Mesenchymal stem cell (in vitro differentiated cells and primary cell): ENCODE measurements around the gene BTBD7.

Experiments used
- DNase-seq: peaks from one replicate; pipeline ENCODE4 v3.0.0-alpha.2; 2013
- H2AFZ ChIP-seq: one replicate; pipeline ENCODE4 v1.6.1; 2013; ENCODE audit warnings: low read depth, mild to moderate bottlenecking, control low read depth, inconsistent platforms, low read length, moderate library complexity
- H2AK5ac ChIP-seq: 2 replicates; pipeline ENCODE4 v1.6.1; 2013; ENCODE audit warnings: low read length, moderate library complexity, mild to moderate bottlenecking, inconsistent platforms; ENCODE audit not compliant: severe bottlenecking
- H2BK120ac ChIP-seq: one replicate; pipeline ENCODE4 v1.6.1; 2013; ENCODE audit warnings: low read depth, mild to moderate bottlenecking, inconsistent platforms, low read length, moderate library complexity
- H2BK12ac ChIP-seq, 2 experiments: one replicate each; pipeline ENCODE4 v1.6.1; 2013; ENCODE audit warnings: inconsistent platforms in 2 of 2, low read length in 2 of 2, mild to moderate bottlenecking in 2 of 2, moderate library complexity in 2 of 2, control low read depth in 1 of 2
- H2BK15ac ChIP-seq: one replicate; pipeline ENCODE4 v1.6.1; 2013; ENCODE audit warnings: mild to moderate bottlenecking, low read depth, inconsistent platforms; ENCODE audit not compliant: poor library complexity, severe bottlenecking
- H2BK5ac ChIP-seq: 2 replicates; pipeline ENCODE4 v1.6.1; 2013; ENCODE audit warnings: low read depth, mild to moderate bottlenecking, low read length, control low read depth, inconsistent platforms; ENCODE audit not compliant: poor library complexity, severe bottlenecking
- H3K14ac ChIP-seq, 2 experiments: one replicate each; pipeline ENCODE4 v1.6.1; 2013; ENCODE audit warnings: inconsistent platforms in 2 of 2, low read length in 2 of 2, control low read depth in 1 of 2, mild to moderate bottlenecking in 1 of 2, moderate library complexity in 1 of 2
- H3K18ac ChIP-seq, 2 experiments: one replicate each; pipeline ENCODE4 v1.6.1; 2013; ENCODE audit warnings: inconsistent platforms in 2 of 2, low read length in 2 of 2, control low read depth in 1 of 2, low read depth in 1 of 2, mild to moderate bottlenecking in 1 of 2
- H3K23ac ChIP-seq, 2 experiments: one replicate each; pipeline ENCODE4 v1.6.1; 2013; ENCODE audit warnings: inconsistent platforms in 2 of 2, low read length in 2 of 2, mild to moderate bottlenecking in 2 of 2, moderate library complexity in 2 of 2, control low read depth in 1 of 2
- H3K27ac ChIP-seq: 2 replicates; pipeline ENCODE4 v1.5.1; 2013; ENCODE audit warnings: mild to moderate bottlenecking, moderate library complexity, low read length, control low read depth, inconsistent platforms; ENCODE audit not compliant: poor library complexity, severe bottlenecking
- H3K27me3 ChIP-seq, 2 experiments: 2 replicates each; pipeline versions ENCODE4 v1.6.1 to v1.7.0; 2013; ENCODE audit warnings: low read length in 2 of 2, mild to moderate bottlenecking in 2 of 2, moderate library complexity in 2 of 2, control low read depth in 1 of 2, inconsistent platforms in 1 of 2; ENCODE audit not compliant: control insufficient read depth in 1 of 2, insufficient read depth in 1 of 2
- H3K36me3 ChIP-seq, 2 experiments: 2 replicates each; pipeline versions ENCODE4 v1.6.1 to v1.7.0; 2013; ENCODE audit warnings: low read length in 2 of 2, control low read depth in 1 of 2, inconsistent platforms in 1 of 2, low read depth in 1 of 2, mild to moderate bottlenecking in 1 of 2; ENCODE audit not compliant: insufficient read depth in 2 of 2, control insufficient read depth in 1 of 2
- H3K4ac ChIP-seq, 2 experiments: one replicate each; pipeline ENCODE4 v1.6.1; 2013; ENCODE audit warnings: inconsistent platforms in 2 of 2, low read length in 2 of 2, mild to moderate bottlenecking in 2 of 2, moderate library complexity in 2 of 2, control low read depth in 1 of 2, low read depth in 1 of 2
- H3K4me1 ChIP-seq: 2 replicates; pipeline ENCODE4 v1.6.1; 2013; ENCODE audit warnings: low read depth, low read length, control low read depth; ENCODE audit not compliant: control insufficient read depth, insufficient read depth
- H3K4me2 ChIP-seq: 2 replicates; pipeline ENCODE4 v1.6.1; 2013; ENCODE audit warnings: low read length, mild to moderate bottlenecking, inconsistent platforms; ENCODE audit not compliant: poor library complexity, severe bottlenecking
- H3K4me3 ChIP-seq, 2 experiments: 2 replicates each; pipeline versions ENCODE4 v1.5.1 to v1.7.0; 2013; ENCODE audit warnings: low read length in 2 of 2, mild to moderate bottlenecking in 2 of 2, control low read depth in 1 of 2, low read depth in 1 of 2; ENCODE audit not compliant: insufficient read depth in 1 of 2
- H3K79me1 ChIP-seq: replicated peaks from 2 replicates; pipeline ENCODE4 v1.6.1; 2013; ENCODE audit warnings: mild to moderate bottlenecking, control low read depth, low read length, inconsistent platforms; ENCODE audit not compliant: poor library complexity, severe bottlenecking
- H3K9ac ChIP-seq: 2 replicates; pipeline ENCODE4 v1.7.0; 2013; ENCODE audit warnings: mild to moderate bottlenecking, low read length, moderate library complexity
- H3K9me3 ChIP-seq: 2 replicates; pipeline ENCODE4 v1.7.0; 2013; ENCODE audit warnings: mild to moderate bottlenecking, low read length; ENCODE audit not compliant: control insufficient read depth
- H4K8ac ChIP-seq: one replicate; pipeline ENCODE4 v1.6.1; 2013; ENCODE audit warnings: inconsistent platforms, mild to moderate bottlenecking, low read length, moderate library complexity
- H4K91ac ChIP-seq: one replicate; pipeline ENCODE4 v1.6.1; 2013; ENCODE audit warnings: mild to moderate bottlenecking, low read length, inconsistent platforms
- WGBS: methylation state at CpG from one replicate; pipeline ENCODE4 v1.1.7; 2013; ENCODE audit warnings: mixed read lengths; 5-methylcytosine and 5-hydroxymethylcytosine counted together

The BTBD7 gene

GRCh38 chr14:93262446-93262845 is 70.4 kb downstream of the BTBD7 start:
- Histone ChIP-seq H4K8ac (no peak overlapping the region), H3K36me3 (peaks cover 0 to 29% of the 10 kb centered on the region in 2 experiments), H3K4me2 (no peak overlapping the region), H3K27ac (no peak overlapping the region), H2AFZ (no peak overlapping the region), H3K18ac (no peak overlapping the region), H2AK5ac (no peak overlapping the region), H3K9ac (no peak overlapping the region), H3K14ac (no peak overlapping the region), H3K4me3 (no peak overlapping the region), H2BK120ac (no peak overlapping the region), H2BK12ac (no peak overlapping the region), H3K4me1 (peaks cover 6% of the 10 kb centered on the region), H3K23ac (no peak overlapping the region), H2BK15ac (no peak overlapping the region), H3K79me1 (peaks cover 14% of the 10 kb centered on the region), H2BK5ac (no peak overlapping the region), H4K91ac (no peak overlapping the region), H3K27me3 (no peaks in the 10 kb centered on the region), H3K4ac (no peak overlapping the region), H3K9me3 (no peaks in the 10 kb centered on the region)
- WGBS: no CpG with 5 or more reads among the region's 2 CpGs
- DNase-seq: no peak

GRCh38 chr14:93249128-93249831 is 83.6 kb downstream of the BTBD7 start:
- WGBS: 95% methylated on average over 7 of the region's 7 CpGs
- H2BK120ac ChIP-seq: no peak overlapping the region
- no peak overlapping the region for H2BK5ac ChIP-seq
- no peak overlapping the region for H2AK5ac ChIP-seq
- H3K27me3 ChIP-seq: no peaks in the 10 kb centered on the region
- H3K4me2 ChIP-seq: no peak overlapping the region
- H3K9me3 ChIP-seq: no peaks in the 10 kb centered on the region
- H3K14ac ChIP-seq: no peak overlapping the region
- peaks cover 30% of the 10 kb centered on the region for H3K79me1 ChIP-seq
- DNase-seq: no peak
- no peak overlapping the region for H3K18ac ChIP-seq
- H3K4ac ChIP-seq: no peak overlapping the region
- peaks cover 2% of the 10 kb centered on the region for H3K4me1 ChIP-seq
- H2BK12ac ChIP-seq: no peak overlapping the region
- H3K36me3 ChIP-seq: peaks cover 33 to 87% of the 10 kb centered on the region in 2 experiments
- H2AFZ ChIP-seq: no peak overlapping the region
- H3K27ac ChIP-seq: no peak overlapping the region
- H3K9ac ChIP-seq: no peak overlapping the region
- no peak overlapping the region for H3K4me3 ChIP-seq
- no peak overlapping the region for H3K23ac ChIP-seq
- H4K91ac ChIP-seq: no peak overlapping the region
- no peak overlapping the region for H4K8ac ChIP-seq
- H2BK15ac ChIP-seq: no peak overlapping the region

- Histone ChIP-seq H4K91ac (no peak overlapping the region), H4K8ac (no peak overlapping the region), H3K79me1 (peaks cover 31% of the 10 kb centered on the region), H3K9me3 (no peaks in the 10 kb centered on the region), H2BK120ac (no peak overlapping the region), H3K23ac (no peak overlapping the region), H3K4me1 (peaks cover 2% of the 10 kb centered on the region), H3K14ac (no peak overlapping the region), H3K4me2 (no peak overlapping the region), H2AFZ (no peak overlapping the region), H3K9ac (no peak overlapping the region), H3K18ac (no peak overlapping the region), H3K27me3 (no peaks in the 10 kb centered on the region), H3K4ac (no peak overlapping the region), H3K36me3 (peaks cover 42 to 89% of the 10 kb centered on the region in 2 experiments), H2BK5ac (no peak overlapping the region), H2BK15ac (no peak overlapping the region), H2BK12ac (no peak overlapping the region), H2AK5ac (no peak overlapping the region), H3K4me3 (no peak overlapping the region), H3K27ac (no peak overlapping the region)
- no peak for DNase-seq
Observed at GRCh38 chr14:93246534-93246933, 86.3 kb downstream of the BTBD7 start.

GRCh38 chr14:93245764-93246420 is 86.9 kb downstream of the BTBD7 start:
- H2BK12ac ChIP-seq: no peak overlapping the region
- H3K18ac ChIP-seq: no peak overlapping the region
- no peak overlapping the region for H2AK5ac ChIP-seq
- H2BK15ac ChIP-seq: no peak overlapping the region
- H3K4me2 ChIP-seq: no peak overlapping the region
- H4K91ac ChIP-seq: no peak overlapping the region
- H3K23ac ChIP-seq: no peak overlapping the region
- peaks cover 41 to 88% of the 10 kb centered on the region in 2 experiments for H3K36me3 ChIP-seq
- no peak overlapping the region for H3K4ac ChIP-seq
- no peak overlapping the region for H2AFZ ChIP-seq
- no peak overlapping the region for H2BK120ac ChIP-seq
- WGBS: 94% methylated on average over 9 of the region's 10 CpGs
- peaks cover 7% of the 10 kb centered on the region for H3K4me1 ChIP-seq
- no peaks in the 10 kb centered on the region for H3K27me3 ChIP-seq
- H2BK5ac ChIP-seq: no peak overlapping the region
- no peak overlapping the region for H3K4me3 ChIP-seq
- H3K9ac ChIP-seq: no peak overlapping the region
- H3K79me1 ChIP-seq: peaks cover 27% of the 10 kb centered on the region
- no peaks in the 10 kb centered on the region for H3K9me3 ChIP-seq
- H3K14ac ChIP-seq: no peak overlapping the region
- no peak overlapping the region for H3K27ac ChIP-seq
- no peak for DNase-seq
- H4K8ac ChIP-seq: no peak overlapping the region
